ENCODE results near the gene IDH3B. TPM values are rescaled to one million over a fixed set of nuclear protein-coding genes. Genes with fewer than 3 reads are reported as not detected.

The IDH3B gene
- total RNA-seq, 1 donor from 2014 or later: 64.7 TPM

GRCh38 chr20:2643708-2644107 lies 20.3 kb downstream of the IDH3B start:
- no peaks in the 10 kb centered on the region for H3K27me3 ChIP-seq (ENCODE audit: low read depth)
- intact Hi-C loops (cut with DNase I): no loop called here
- no peak for DNase-seq
- no peaks in the 10 kb centered on the region for H3K4me1 ChIP-seq
- no peak overlapping the region for H3K4me3 ChIP-seq
- no peaks in the 10 kb centered on the region for H3K9me3 ChIP-seq
- H3K27ac ChIP-seq: no peak overlapping the region
- no peak for TF ChIP-seq CTCF (IDR thresholded peaks at IDR 0.05)
- no peak for ATAC-seq
- H3K36me3 ChIP-seq: no peaks in the 10 kb centered on the region

GRCh38 chr20:2640899-2641298 lies 23.1 kb downstream of the IDH3B start:
- intact Hi-C loops (cut with DNase I): no loop called here
- DNase-seq (no peak), ATAC-seq (no peak)
- Histone ChIP-seq H3K36me3 (no peaks in the 10 kb centered on the region), H3K27ac (no peak overlapping the region), H3K4me3 (no peak overlapping the region), H3K4me1 (no peaks in the 10 kb centered on the region), H3K9me3 (no peaks in the 10 kb centered on the region), H3K27me3 (ENCODE audit: low read depth) (no peaks in the 10 kb centered on the region)
- no peak for TF ChIP-seq CTCF (IDR thresholded peaks at IDR 0.05)

GRCh38 chr20:2640260-2640659 lies 23.8 kb downstream of the IDH3B start:
- no peak for TF ChIP-seq CTCF (IDR thresholded peaks at IDR 0.05)
- DNase-seq (no peak), ATAC-seq (no peak)
- H3K9me3 ChIP-seq: no peaks in the 10 kb centered on the region
- intact Hi-C loops (cut with DNase I): no loop called here
- no peaks in the 10 kb centered on the region for H3K36me3 ChIP-seq
- H3K27me3 ChIP-seq (ENCODE audit: low read depth): no peaks in the 10 kb centered on the region
- H3K27ac ChIP-seq: no peak overlapping the region
- H3K4me1 ChIP-seq: no peaks in the 10 kb centered on the region
- H3K4me3 ChIP-seq: no peak overlapping the region

- H3K36me3 ChIP-seq: no peaks in the 10 kb centered on the region
- DNase-seq (no peak), ATAC-seq (no peak)
- H3K27ac ChIP-seq: no peak overlapping the region
- intact Hi-C loops (cut with DNase I): no loop called here
- TF ChIP-seq CTCF (IDR thresholded peaks at IDR 0.05): no peak
- no peaks in the 10 kb centered on the region for H3K4me1 ChIP-seq
- H3K9me3 ChIP-seq: no peaks in the 10 kb centered on the region
- no peak overlapping the region for H3K4me3 ChIP-seq
- peaks cover 9% of the 10 kb centered on the region for H3K27me3 ChIP-seq (ENCODE audit: low read depth)
Measured at GRCh38 chr20:2637246-2637645, 26.8 kb downstream of the IDH3B start.

GRCh38 chr20:2633381-2633780 lies 30.6 kb downstream of the IDH3B start:
- Histone ChIP-seq H3K4me1 (no peaks in the 10 kb centered on the region), H3K27me3 (ENCODE audit: low read depth) (peaks cover 9% of the 10 kb centered on the region), H3K27ac (no peak overlapping the region), H3K36me3 (no peaks in the 10 kb centered on the region), H3K9me3 (no peaks in the 10 kb centered on the region), H3K4me3 (no peak overlapping the region)
- intact Hi-C loops (cut with DNase I): no loop called here
- ATAC-seq: no peak
- no peak for DNase-seq
- TF ChIP-seq CTCF (IDR thresholded peaks at IDR 0.05): no peak

GRCh38 chr20:2631228-2631627 lies 32.8 kb downstream of the IDH3B start:
- Histone ChIP-seq H3K4me1 (no peaks in the 10 kb centered on the region), H3K27me3 (ENCODE audit: low read depth) (peaks cover 9% of the 10 kb centered on the region), H3K36me3 (no peaks in the 10 kb centered on the region), H3K4me3 (no peak overlapping the region), H3K9me3 (peaks cover 7% of the 10 kb centered on the region), H3K27ac (no peak overlapping the region)
- DNase-seq (no peak), ATAC-seq (no peak)
- TF ChIP-seq CTCF (IDR thresholded peaks at IDR 0.05): no peak
- intact Hi-C loops (cut with DNase I): no loop called here

Data from lower lobe of right lung (tissue), 2 donors.